HEK293T (cell line): Measurements from ENCODE around the gene DCTD.

Source experiments
- ARNT ChIP-seq: fragments of 450-650 bp; IDR thresholded peaks from 2 replicates; pipeline ENCODE4 v1.6.1; 2017; ENCODE audit warnings: mild to moderate bottlenecking
- BHLHE40 ChIP-seq: fragments of 450-650 bp; IDR thresholded peaks from 2 replicates; pipeline ENCODE4 v1.6.1; 2016; ENCODE audit warnings: mild to moderate bottlenecking, moderate library complexity, borderline replicate concordance
- CTBP1 ChIP-seq: fragments of 450-650 bp; IDR thresholded peaks from 2 replicates; pipeline ENCODE4 v1.6.1; 2016; ENCODE audit warnings: borderline replicate concordance
- ELF4 ChIP-seq: fragments of 450-650 bp; IDR thresholded peaks from 2 replicates; pipeline ENCODE4 v1.6.1; 2017; ENCODE audit warnings: antibody characterized with exemption
- FOXA1 ChIP-seq: fragments of 450-650 bp; IDR thresholded peaks from 2 replicates; pipeline ENCODE4 v1.6.1; 2016; ENCODE audit warnings: mild to moderate bottlenecking
- FOXK2 ChIP-seq: fragments of 450-650 bp; IDR thresholded peaks from 2 replicates; pipeline ENCODE4 v1.6.1; 2016; ENCODE audit warnings: mild to moderate bottlenecking
- FOXM1 ChIP-seq: fragments of 450-650 bp; IDR thresholded peaks from 2 replicates; pipeline ENCODE4 v1.6.1; 2017; ENCODE audit warnings: mild to moderate bottlenecking, borderline replicate concordance
- HDGF ChIP-seq: fragments of 450-650 bp; IDR thresholded peaks from 2 replicates; pipeline ENCODE4 v1.6.1; 2017; ENCODE audit warnings: antibody characterized with exemption, borderline replicate concordance
- SP1 ChIP-seq: fragments of 450-650 bp; IDR thresholded peaks from 2 replicates; pipeline ENCODE4 v1.6.1; 2017
- SUZ12 ChIP-seq: fragments of 450-650 bp; IDR thresholded peaks from 2 replicates; pipeline ENCODE4 v1.6.1; 2016; ENCODE audit warnings: mild to moderate bottlenecking
- TF ChIP-seq, protein P1 (sequence below): fragments of 450-650 bp; IDR thresholded peaks from 2 replicates; pipeline ENCODE4 v1.6.1; 2016

DNA sequence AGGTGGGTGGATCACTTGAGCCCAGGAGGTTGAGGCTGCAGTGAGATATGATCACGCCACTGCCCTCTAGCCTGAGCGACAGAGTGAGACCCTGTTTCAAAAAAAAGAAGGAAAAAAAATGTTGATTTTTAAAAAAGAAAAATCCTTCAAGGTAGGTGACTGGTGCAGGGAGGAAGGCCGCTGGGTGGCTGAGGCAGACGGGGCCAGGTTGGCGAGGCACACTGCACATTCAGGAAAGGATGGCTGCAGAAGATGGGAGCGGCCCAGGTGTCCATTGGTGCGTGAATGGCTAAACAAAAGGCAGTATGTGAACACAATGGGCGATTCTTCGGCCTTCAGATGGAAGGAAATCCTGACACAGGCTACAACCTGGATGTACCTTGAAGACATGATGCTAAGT lies 30.4 kb downstream of the DCTD start:
- TF ChIP-seq, protein P1, sequence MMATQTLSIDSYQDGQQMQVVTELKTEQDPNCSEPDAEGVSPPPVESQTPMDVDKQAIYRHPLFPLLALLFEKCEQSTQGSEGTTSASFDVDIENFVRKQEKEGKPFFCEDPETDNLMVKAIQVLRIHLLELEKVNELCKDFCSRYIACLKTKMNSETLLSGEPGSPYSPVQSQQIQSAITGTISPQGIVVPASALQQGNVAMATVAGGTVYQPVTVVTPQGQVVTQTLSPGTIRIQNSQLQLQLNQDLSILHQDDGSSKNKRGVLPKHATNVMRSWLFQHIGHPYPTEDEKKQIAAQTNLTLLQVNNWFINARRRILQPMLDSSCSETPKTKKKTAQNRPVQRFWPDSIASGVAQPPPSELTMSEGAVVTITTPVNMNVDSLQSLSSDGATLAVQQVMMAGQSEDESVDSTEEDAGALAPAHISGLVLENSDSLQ, result no peak
- TF ChIP-seq SP1 (no peak), HDGF (no peak), SUZ12 (no peak), BHLHE40 (no peak), FOXK2 (no peak), FOXM1 (no peak), ARNT (no peak), CTBP1 (no peak), ELF4 (no peak), FOXA1 (no peak)
